DMS53 treated with DMSO at 0.1 percent for 48 hours (cell line): Measurements from ENCODE around the gene BPIFA3.
A peak's percentile ranks its signal among the peaks of the same experiment; 100 is the strongest.

Source experiments
- DNase-seq: peaks from one replicate; lab custom pipeline; 2025; ENCODE audit not compliant: unreplicated experiment; lab: John Stamatoyannopoulos, UW

Gene BPIFA3

DNA sequence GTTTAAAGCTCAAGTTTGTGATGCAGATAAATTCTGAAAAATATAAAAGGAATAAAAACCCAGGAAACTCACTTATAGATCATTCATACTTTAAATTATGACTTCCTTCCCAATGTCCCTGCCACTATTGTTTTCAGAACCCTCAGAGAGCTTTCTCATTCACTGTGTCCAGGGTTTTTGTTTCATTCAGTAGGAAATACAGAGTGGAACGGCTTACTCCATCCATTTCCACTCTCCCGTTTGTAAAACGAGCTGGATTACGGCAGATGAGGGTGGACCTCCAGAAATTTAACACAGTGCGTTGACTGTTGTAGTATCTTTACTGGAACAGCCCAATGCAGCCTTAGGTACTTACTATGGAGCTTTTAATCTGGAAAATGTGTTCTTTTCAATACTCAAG, 42.2 kb downstream of the BPIFA3 start:
- no peak for DNase-seq

GRCh38 chr20:33261465-33261864, 44.3 kb downstream of the BPIFA3 start:
- DNase-seq = no peak

- DNase-seq = peak; percentile 36
Observed at GRCh38 chr20:33262658-33263065, 45.5 kb downstream of the BPIFA3 start.

DNA sequence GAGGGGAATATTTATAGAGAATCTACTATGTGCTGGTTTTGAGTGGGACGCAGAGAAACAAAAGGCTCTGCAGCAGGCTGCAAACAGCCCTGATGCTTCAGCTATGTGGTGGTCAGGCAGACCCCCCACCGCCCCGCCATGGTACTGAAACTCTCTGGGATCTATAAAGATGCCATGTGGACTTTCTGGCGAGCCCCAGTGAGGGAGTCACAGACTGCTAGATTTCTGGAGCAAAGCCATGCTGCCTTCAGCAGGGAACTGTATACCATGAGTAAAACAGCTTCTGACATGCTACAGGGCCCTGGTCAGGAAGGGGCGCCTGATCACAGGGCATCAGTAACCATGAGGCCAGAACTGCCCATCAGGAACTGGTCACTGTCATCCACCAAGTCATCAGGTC, 46.6 kb downstream of the BPIFA3 start:
- no peak for DNase-seq

GRCh38 chr20:33267701-33268100, 50.5 kb downstream of the BPIFA3 start:
- no peak for DNase-seq

GRCh38 chr20:33272155-33272873, 55.2 kb downstream of the BPIFA3 start:
- DNase-seq = no peak

GRCh38 chr20:33273117-33273851, 56.1 kb downstream of the BPIFA3 start:
- DNase-seq = no peak

DNA sequence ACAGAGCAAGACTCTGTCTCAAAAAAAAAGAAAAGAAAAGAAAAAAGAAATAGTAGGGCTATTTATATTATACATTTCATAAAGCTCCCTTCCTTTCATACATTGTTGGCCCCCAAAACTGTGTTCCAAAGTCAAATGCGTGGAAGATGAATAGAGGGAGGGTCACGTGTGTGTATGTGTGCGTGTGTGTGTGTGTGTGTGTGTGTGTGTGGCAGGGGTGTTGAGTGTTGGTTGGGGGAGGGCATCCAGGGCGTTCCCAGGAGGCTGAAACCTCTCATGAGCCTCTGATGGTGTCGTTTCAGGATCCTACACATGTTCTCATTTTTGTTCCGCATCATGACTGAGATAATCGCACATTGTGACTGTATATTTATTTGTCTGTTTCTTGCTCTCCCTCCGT, 58.1 kb downstream of the BPIFA3 start:
- DNase-seq = no peak

GRCh38 chr20:33275871-33276270, 58.7 kb downstream of the BPIFA3 start:
- DNase-seq = no peak

- DNase-seq = no peak
Observed at GRCh38 chr20:33276303-33277113, 59.4 kb downstream of the BPIFA3 start.
